Psoas muscle (tissue), 8 donors: Measurements from ENCODE around the gene RAB5A. TPM values are rescaled to one million over a fixed set of nuclear protein-coding genes. Genes with fewer than 3 reads are reported as not detected.
"Not testable (repeated sequence)": the region's sequence is repeated elsewhere in the genome, so short reads cannot be mapped to it uniquely, and the experiment has no call there.

Source experiments
- ATAC-seq, 4 donors: fragments of 200-7000 bp; cut with Tn5 transposase; one replicate each; pipeline ENCODE4 v1.9.1; 2020; ENCODE audit warnings: moderate library complexity in 3 of 4, mild to moderate bottlenecking in 2 of 4
- DNase-seq, 2 donors: peaks; one replicate each; pipeline ENCODE4 v3.0.0-alpha.2; 2020
- H3K27ac ChIP-seq: fragments of 200-600 bp; one replicate; pipeline ENCODE4 v1.8.0; 2022
- H3K27me3 ChIP-seq, 3 donors: fragments of 200-600 bp in 1 of 3; one replicate each; pipeline versions ENCODE4 v1.6.1 to v1.8.0; 2013 to 2022; ENCODE audit warnings: low read length in 2 of 3, mild to moderate bottlenecking in 2 of 3, moderate library complexity in 1 of 3; ENCODE audit not compliant: insufficient read depth in 3 of 3
- H3K36me3 ChIP-seq, 2 donors: fragments of 200-600 bp in 1 of 2; one replicate each; pipeline versions ENCODE4 v1.6.1 to v1.8.0; 2013 to 2022; ENCODE audit warnings: low read depth in 1 of 2, mild to moderate bottlenecking in 1 of 2, moderate library complexity in 1 of 2; ENCODE audit not compliant: insufficient read depth in 1 of 2
- H3K4me1 ChIP-seq: fragments of 200-600 bp; one replicate; pipeline ENCODE4 v1.8.0; 2022
- H3K4me3 ChIP-seq: fragments of 200-600 bp; one replicate; pipeline ENCODE4 v1.8.0; 2022; ENCODE audit warnings: mild to moderate bottlenecking
- H3K9me3 ChIP-seq: fragments of 200-600 bp; one replicate; pipeline ENCODE4 v1.8.0; 2022
- CTCF ChIP-seq: fragments of 200-600 bp; IDR thresholded peaks from one replicate; pipeline ENCODE4 v1.8.0; 2022; ENCODE audit warnings: antibody characterized with exemption
- WGBS, 3 donors: extraction: QIAGEN DNeasy Blood & Tissue Kit; methylation state at CpG; one replicate each; pipeline versions ENCODE4 v1.1.6 to v1.1.7; 2013; 5-methylcytosine and 5-hydroxymethylcytosine counted together
- intact Hi-C, 2 donors: fragments of 100-400 bp; cut with DNase I; formaldehyde crosslinking; loops; one replicate each; pipeline versions ENCODE4 v1.11.0 to v1.14.2; 2022
- polyA plus RNA-seq, 3 donors: library from polyadenylated mRNA; stranded (reverse); fragments of 200-250 nt; gene quantifications; one replicate each; pipeline ENCODE4 v1.2.3, GENCODE V29; 2013
- total RNA-seq, 4 donors: library from RNA; stranded (reverse); fragmentation: NEBNext Ultra II Directional in 2 of 4; extraction: Animal tissue kit (Norgen Biotek cat#: 25700) in 2 of 4; gene quantifications; one replicate each; pipeline versions ENCODE4 v1.2.1 to v1.2.4, GENCODE V29; 2021 to 2023
- donor health status: healthy with polysubstance abuse.
- donor health status: DM: no; HTN: no; CAD: no; lungs with moderate emphysema.
- donor health status: Bipolar disorder and iron deficiency.
- donor health status: healthy.
- donor health status: DM: yes; HTN: yes; CAD: no.
- donor health status: DM: no; HTN: no; CAD: no.
- donor health status: DM: no; HTN: no; CAD: no.
- donor health status: DM: yes; HTN: yes; CAD: no.

RAB5A gene
- total and polyA plus RNA-seq, 7 donors: 28.6 to 62.3 (median 50.4) TPM

GRCh38 chr3:19961960-19962359 lies 15.1 kb downstream of the RAB5A start:
- DNase-seq (no peak), ATAC-seq (peak; percentile 57 to 71 (median 64))
- 87 to 92% (median 91%) methylated on average over 4 of the region's 4 CpGs for WGBS, 3 donors
- no peaks in the 10 kb centered on the region for H3K9me3 ChIP-seq
- no peak for TF ChIP-seq CTCF
- H3K27me3 ChIP-seq: no peaks in the 10 kb centered on the region
- H3K27ac ChIP-seq: no peak overlapping the region
- peaks cover 22% of the 10 kb centered on the region for H3K4me1 ChIP-seq
- no peaks in the 10 kb centered on the region for H3K36me3 ChIP-seq
- intact Hi-C loops: no loop called here
- H3K4me3 ChIP-seq: no peak overlapping the region

- no peaks in the 10 kb centered on the region for H3K9me3 ChIP-seq
- no peak for DNase-seq
- WGBS, 3 donors: 86 to 93% (median 88%) methylated on average over 6 of the region's 6 CpGs
- H3K4me1 ChIP-seq: peaks cover 13% of the 10 kb centered on the region
- no peak for TF ChIP-seq CTCF
- intact Hi-C loops: no loop called here
- H3K4me3 ChIP-seq: no peak overlapping the region
- H3K36me3 ChIP-seq: no peaks in the 10 kb centered on the region
- ATAC-seq: no peak
- no peak overlapping the region for H3K27ac ChIP-seq
- no peaks in the 10 kb centered on the region for H3K27me3 ChIP-seq
Measured at GRCh38 chr3:19967208-19967607, 20.3 kb downstream of the RAB5A start.

- Histone ChIP-seq H3K4me1 (peaks cover 9% of the 10 kb centered on the region), H3K27me3 (no peaks in the 10 kb centered on the region), H3K4me3 (no peak overlapping the region), H3K9me3 (no peaks in the 10 kb centered on the region), H3K27ac (no peak overlapping the region), H3K36me3 (no peaks in the 10 kb centered on the region)
- 77 to 87% (median 81%) methylated on average over 4 of the region's 4 CpGs for WGBS, 3 donors
- ATAC-seq (no peak), DNase-seq (no peak)
- intact Hi-C loops: no loop called here
- TF ChIP-seq CTCF: no peak
Measured at GRCh38 chr3:19967812-19968211, 20.9 kb downstream of the RAB5A start.

- TF ChIP-seq CTCF: no peak
- DNase-seq (no peak), ATAC-seq (no peak)
- no peaks in the 10 kb centered on the region for H3K27me3 ChIP-seq
- no peak overlapping the region for H3K4me3 ChIP-seq
- peaks cover 9% of the 10 kb centered on the region for H3K4me1 ChIP-seq
- no peak overlapping the region for H3K27ac ChIP-seq
- H3K9me3 ChIP-seq: no peaks in the 10 kb centered on the region
- WGBS, 3 donors: 92 to 95% (median 94%) methylated on average over 8 of the region's 8 CpGs
- peaks cover 0 to 14% of the 10 kb centered on the region in 2 donors for H3K36me3 ChIP-seq
- intact Hi-C loops: no loop called here
Measured at GRCh38 chr3:19970327-19970726, 23.4 kb downstream of the RAB5A start.

- no peak overlapping the region for H3K27ac ChIP-seq
- peaks cover 2 to 32% of the 10 kb centered on the region in 2 donors for H3K36me3 ChIP-seq
- H3K4me3 ChIP-seq: no peak overlapping the region
- H3K9me3 ChIP-seq: no peaks in the 10 kb centered on the region
- no peak for TF ChIP-seq CTCF
- 39 to 52% (median 44%) methylated on average over 3 of the region's 3 CpGs for WGBS, 3 donors
- no peak for DNase-seq
- intact Hi-C loops: no loop called here
- H3K27me3 ChIP-seq: no peaks in the 10 kb centered on the region
- ATAC-seq: no peak
- H3K4me1 ChIP-seq: peaks cover under 1% of the 10 kb centered on the region
Measured at GRCh38 chr3:19972054-19972453, 25.2 kb downstream of the RAB5A start.

GRCh38 chr3:19988904-19989303 lies 42.0 kb downstream of the RAB5A start:
- not testable (repeated sequence) for H3K27me3 ChIP-seq, H3K4me1 ChIP-seq

More at GRCh38 chr3:19988904-19989303, 42.0 kb downstream of the RAB5A start:
- DNase-seq, ATAC-seq, H3K4me3 ChIP-seq, H3K27ac ChIP-seq, H3K9me3 ChIP-seq, intact Hi-C loops: not testable (repeated sequence)
- WGBS, 3 donors: 96 to 98% (median 96%) methylated on average over 8 of the region's 8 CpGs
- peaks cover 0 to 25% of the 10 kb centered on the region in 2 donors for H3K36me3 ChIP-seq
